ENCODE data around the gene DGCR6L. TPM values are rescaled to one million over a fixed set of nuclear protein-coding genes. Genes with fewer than 3 reads are reported as not detected.

Gene DGCR6L
- total RNA-seq, 1 donor from 2014 or later: 38.6 TPM

DNA sequence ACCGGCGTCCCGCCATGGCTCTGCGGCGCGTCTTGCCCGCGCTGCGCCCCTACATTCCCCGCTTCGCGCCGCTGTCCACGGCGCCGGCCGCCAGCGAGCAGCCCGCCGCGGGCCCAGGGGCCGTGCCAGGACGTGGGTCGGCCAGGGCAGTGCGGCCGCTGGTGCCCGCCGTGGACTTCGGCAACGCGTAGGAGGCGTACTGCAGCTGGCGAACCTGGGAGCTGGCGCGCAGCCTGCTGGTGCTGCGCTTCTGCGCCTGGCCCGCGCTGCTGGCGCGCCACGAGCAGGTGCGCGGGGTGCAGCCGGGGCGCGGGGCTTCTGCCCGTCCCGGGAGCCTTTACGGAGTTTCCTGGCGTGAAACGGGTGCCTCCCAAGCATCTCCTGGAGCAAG, 20.1 kb downstream of the DGCR6L start:
- no peaks in the 10 kb centered on the region for H3K36me3 ChIP-seq (ENCODE audit: control insufficient read depth in 3 of 3, insufficient read depth in 3 of 3, low read length in 3 of 3)
- peaks cover 19 to 26% (median 19%) of the 10 kb centered on the region in 3 donors for H3K27me3 ChIP-seq (ENCODE audit: control insufficient read depth in 3 of 3, insufficient read depth in 3 of 3, low read length in 3 of 3)
- peak overlapping the region; percentile 51 to 65 (median 60) for H3K4me3 ChIP-seq (ENCODE audit: low read length in 3 of 3)
- no peak overlapping the region for H3K27ac ChIP-seq (ENCODE audit: low read depth, low read length)
- H3K9ac ChIP-seq (ENCODE audit: low read depth in 1 of 3, low read length in 3 of 3): peak overlapping the region in 1 of 3 donors; percentile 60
- H3K9me3 ChIP-seq (ENCODE audit: control insufficient read depth in 3 of 3, low read length in 3 of 3): no peaks in the 10 kb centered on the region
- H3K4me1 ChIP-seq (ENCODE audit: control insufficient read depth in 3 of 3, insufficient read depth in 3 of 3, low read length in 3 of 3): peaks cover 4 to 6% (median 6%) of the 10 kb centered on the region in 3 donors

- H3K4me1 ChIP-seq (ENCODE audit: control insufficient read depth in 3 of 3, insufficient read depth in 3 of 3, low read length in 3 of 3): peaks cover 4 to 6% (median 6%) of the 10 kb centered on the region in 3 donors
- H3K9ac ChIP-seq (ENCODE audit: low read depth in 1 of 3, low read length in 3 of 3): no peak overlapping the region
- H3K9me3 ChIP-seq (ENCODE audit: control insufficient read depth in 3 of 3, low read length in 3 of 3): no peaks in the 10 kb centered on the region
- no peaks in the 10 kb centered on the region for H3K36me3 ChIP-seq (ENCODE audit: control insufficient read depth in 3 of 3, insufficient read depth in 3 of 3, low read length in 3 of 3)
- no peak overlapping the region for H3K27ac ChIP-seq (ENCODE audit: low read depth, low read length)
- peak overlapping the region in 2 of 3 donors; percentile 60 to 65 for H3K4me3 ChIP-seq (ENCODE audit: low read length in 3 of 3)
- peaks cover 19 to 23% (median 19%) of the 10 kb centered on the region in 3 donors for H3K27me3 ChIP-seq (ENCODE audit: control insufficient read depth in 3 of 3, insufficient read depth in 3 of 3, low read length in 3 of 3)
Observed at GRCh38 chr22:20298803-20299745, 20.8 kb downstream of the DGCR6L start.

- Histone ChIP-seq H3K9me3 (ENCODE audit: control insufficient read depth in 3 of 3, low read length in 3 of 3) (no peaks in the 10 kb centered on the region), H3K36me3 (ENCODE audit: control insufficient read depth in 3 of 3, insufficient read depth in 3 of 3, low read length in 3 of 3) (no peaks in the 10 kb centered on the region), H3K4me1 (ENCODE audit: control insufficient read depth in 3 of 3, insufficient read depth in 3 of 3, low read length in 3 of 3) (peaks cover 4 to 6% (median 6%) of the 10 kb centered on the region in 3 donors), H3K27me3 (ENCODE audit: control insufficient read depth in 3 of 3, insufficient read depth in 3 of 3, low read length in 3 of 3) (peaks cover 19 to 23% (median 19%) of the 10 kb centered on the region in 3 donors), H3K27ac (ENCODE audit: low read depth, low read length) (no peak overlapping the region), H3K9ac (ENCODE audit: low read depth in 1 of 3, low read length in 3 of 3) (no peak overlapping the region), H3K4me3 (ENCODE audit: low read length in 3 of 3) (no peak overlapping the region)
Observed at GRCh38 chr22:20298110-20298802, 21.6 kb downstream of the DGCR6L start.

- Histone ChIP-seq H3K4me3 (ENCODE audit: low read length in 3 of 3) (no peak overlapping the region), H3K27me3 (ENCODE audit: control insufficient read depth in 3 of 3, insufficient read depth in 3 of 3, low read length in 3 of 3) (peaks cover 16 to 18% (median 17%) of the 10 kb centered on the region in 3 donors), H3K27ac (ENCODE audit: low read depth, low read length) (no peak overlapping the region), H3K36me3 (ENCODE audit: control insufficient read depth in 3 of 3, insufficient read depth in 3 of 3, low read length in 3 of 3) (no peaks in the 10 kb centered on the region), H3K9ac (ENCODE audit: low read depth in 1 of 3, low read length in 3 of 3) (no peak overlapping the region), H3K4me1 (ENCODE audit: control insufficient read depth in 3 of 3, insufficient read depth in 3 of 3, low read length in 3 of 3) (peaks cover 4 to 6% (median 6%) of the 10 kb centered on the region in 3 donors), H3K9me3 (ENCODE audit: control insufficient read depth in 3 of 3, low read length in 3 of 3) (no peaks in the 10 kb centered on the region)
Observed at GRCh38 chr22:20297414-20298109, 22.3 kb downstream of the DGCR6L start.

- peaks cover 8 to 11% (median 11%) of the 10 kb centered on the region in 3 donors for H3K27me3 ChIP-seq (ENCODE audit: control insufficient read depth in 3 of 3, insufficient read depth in 3 of 3, low read length in 3 of 3)
- H3K36me3 ChIP-seq (ENCODE audit: control insufficient read depth in 3 of 3, insufficient read depth in 3 of 3, low read length in 3 of 3): no peaks in the 10 kb centered on the region
- peaks cover 4 to 6% (median 6%) of the 10 kb centered on the region in 3 donors for H3K4me1 ChIP-seq (ENCODE audit: control insufficient read depth in 3 of 3, insufficient read depth in 3 of 3, low read length in 3 of 3)
- no peak overlapping the region for H3K27ac ChIP-seq (ENCODE audit: low read depth, low read length)
- no peak overlapping the region for H3K9ac ChIP-seq (ENCODE audit: low read depth in 1 of 3, low read length in 3 of 3)
- no peak overlapping the region for H3K4me3 ChIP-seq (ENCODE audit: low read length in 3 of 3)
- no peaks in the 10 kb centered on the region for H3K9me3 ChIP-seq (ENCODE audit: control insufficient read depth in 3 of 3, low read length in 3 of 3)
Observed at GRCh38 chr22:20296598-20296997, 23.3 kb downstream of the DGCR6L start.

GRCh38 chr22:20295262-20296064, 24.4 kb downstream of the DGCR6L start:
- H3K27ac ChIP-seq (ENCODE audit: low read depth, low read length): no peak overlapping the region
- H3K4me1 ChIP-seq (ENCODE audit: control insufficient read depth in 3 of 3, insufficient read depth in 3 of 3, low read length in 3 of 3): peaks cover 4 to 6% (median 6%) of the 10 kb centered on the region in 3 donors
- no peaks in the 10 kb centered on the region for H3K9me3 ChIP-seq (ENCODE audit: control insufficient read depth in 3 of 3, low read length in 3 of 3)
- no peaks in the 10 kb centered on the region for H3K36me3 ChIP-seq (ENCODE audit: control insufficient read depth in 3 of 3, insufficient read depth in 3 of 3, low read length in 3 of 3)
- H3K27me3 ChIP-seq (ENCODE audit: control insufficient read depth in 3 of 3, insufficient read depth in 3 of 3, low read length in 3 of 3): peaks cover 0 to 10% (median 7%) of the 10 kb centered on the region in 3 donors
- H3K9ac ChIP-seq (ENCODE audit: low read depth in 1 of 3, low read length in 3 of 3): no peak overlapping the region
- no peak overlapping the region for H3K4me3 ChIP-seq (ENCODE audit: low read length in 3 of 3)

DNA sequence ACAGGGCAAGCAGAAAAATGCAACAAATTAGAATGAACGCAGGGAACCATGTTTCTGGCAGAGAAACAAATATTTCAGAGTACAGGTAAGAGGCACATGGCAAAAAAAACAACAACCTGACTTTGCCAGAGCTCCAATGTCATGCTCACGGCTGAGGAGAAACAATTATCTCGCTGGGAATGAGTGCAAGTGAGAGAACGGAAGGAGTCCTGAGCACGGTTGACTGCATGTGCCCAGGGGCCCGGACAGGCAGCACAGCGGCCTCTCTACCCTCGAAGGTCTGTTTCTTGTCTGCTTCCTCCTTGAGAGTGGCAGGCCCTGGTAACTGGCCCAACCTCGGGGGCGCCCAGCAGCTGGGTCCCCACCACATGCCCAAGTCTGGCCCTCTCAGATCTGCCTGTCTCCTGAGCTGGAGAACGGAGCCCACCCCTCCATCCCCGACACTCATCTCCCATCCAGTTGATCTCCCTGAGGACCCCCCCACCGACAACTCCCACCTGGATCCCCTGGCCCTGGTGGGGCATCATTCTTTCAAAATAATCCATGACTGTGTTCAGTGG, 27.1 kb downstream of the DGCR6L start:
- no peaks in the 10 kb centered on the region for H3K9me3 ChIP-seq (ENCODE audit: control insufficient read depth in 3 of 3, low read length in 3 of 3)
- H3K27ac ChIP-seq (ENCODE audit: low read depth, low read length): no peak overlapping the region
- no peaks in the 10 kb centered on the region for H3K4me1 ChIP-seq (ENCODE audit: control insufficient read depth in 3 of 3, insufficient read depth in 3 of 3, low read length in 3 of 3)
- no peak overlapping the region for H3K4me3 ChIP-seq (ENCODE audit: low read length in 3 of 3)
- H3K36me3 ChIP-seq (ENCODE audit: control insufficient read depth in 3 of 3, insufficient read depth in 3 of 3, low read length in 3 of 3): no peaks in the 10 kb centered on the region
- peaks cover 0 to 20% (median 12%) of the 10 kb centered on the region in 3 donors for H3K27me3 ChIP-seq (ENCODE audit: control insufficient read depth in 3 of 3, insufficient read depth in 3 of 3, low read length in 3 of 3)
- no peak overlapping the region for H3K9ac ChIP-seq (ENCODE audit: low read depth in 1 of 3, low read length in 3 of 3)

- no peak overlapping the region for H3K9ac ChIP-seq (ENCODE audit: low read depth in 1 of 3, low read length in 3 of 3)
- H3K27ac ChIP-seq (ENCODE audit: low read depth, low read length): no peak overlapping the region
- no peaks in the 10 kb centered on the region for H3K9me3 ChIP-seq (ENCODE audit: control insufficient read depth in 3 of 3, low read length in 3 of 3)
- peaks cover 0 to 20% (median 12%) of the 10 kb centered on the region in 3 donors for H3K27me3 ChIP-seq (ENCODE audit: control insufficient read depth in 3 of 3, insufficient read depth in 3 of 3, low read length in 3 of 3)
- H3K4me1 ChIP-seq (ENCODE audit: control insufficient read depth in 3 of 3, insufficient read depth in 3 of 3, low read length in 3 of 3): no peaks in the 10 kb centered on the region
- H3K36me3 ChIP-seq (ENCODE audit: control insufficient read depth in 3 of 3, insufficient read depth in 3 of 3, low read length in 3 of 3): no peaks in the 10 kb centered on the region
- no peak overlapping the region for H3K4me3 ChIP-seq (ENCODE audit: low read length in 3 of 3)
Observed at GRCh38 chr22:20292108-20292507, 27.8 kb downstream of the DGCR6L start.

GRCh38 chr22:20291604-20292063, 28.2 kb downstream of the DGCR6L start:
- Histone ChIP-seq H3K36me3 (ENCODE audit: control insufficient read depth in 3 of 3, insufficient read depth in 3 of 3, low read length in 3 of 3) (no peaks in the 10 kb centered on the region), H3K9ac (ENCODE audit: low read depth in 1 of 3, low read length in 3 of 3) (no peak overlapping the region), H3K4me3 (ENCODE audit: low read length in 3 of 3) (no peak overlapping the region), H3K27ac (ENCODE audit: low read depth, low read length) (no peak overlapping the region), H3K4me1 (ENCODE audit: control insufficient read depth in 3 of 3, insufficient read depth in 3 of 3, low read length in 3 of 3) (no peaks in the 10 kb centered on the region), H3K27me3 (ENCODE audit: control insufficient read depth in 3 of 3, insufficient read depth in 3 of 3, low read length in 3 of 3) (peaks cover 0 to 20% (median 12%) of the 10 kb centered on the region in 3 donors), H3K9me3 (ENCODE audit: control insufficient read depth in 3 of 3, low read length in 3 of 3) (no peaks in the 10 kb centered on the region)

Data from skeletal muscle tissue (tissue), 4 donors.